GM12874 (cell line): ENCODE data around the gene TEAD3.

Experiments
- CTCF ChIP-seq: IDR thresholded peaks from 2 replicates; pipeline ENCODE4 v1.5.1; 2011; ENCODE audit warnings: low read depth, mild to moderate bottlenecking, control low read depth, low read length, moderate library complexity; ENCODE audit not compliant: insufficient read depth

TEAD3 gene

GRCh38 chr6:35508542-35508941 is 11.7 kb upstream of the TEAD3 start:
- TF ChIP-seq CTCF: no peak

- TF ChIP-seq CTCF: no peak
Measured at GRCh38 chr6:35508027-35508426, 11.1 kb upstream of the TEAD3 start.

- TF ChIP-seq CTCF: no peak
Measured at GRCh38 chr6:35507221-35507620, 10.3 kb upstream of the TEAD3 start.

- no peak for TF ChIP-seq CTCF
Measured at GRCh38 chr6:35506536-35506935, 9.7 kb upstream of the TEAD3 start.

- TF ChIP-seq CTCF: no peak
Measured at GRCh38 chr6:35505999-35506412, 9.1 kb upstream of the TEAD3 start.

- TF ChIP-seq CTCF: no peak
Measured at GRCh38 chr6:35503534-35503933, 6.7 kb upstream of the TEAD3 start.

GRCh38 chr6:35501784-35502183 is 4.9 kb upstream of the TEAD3 start:
- TF ChIP-seq CTCF: no peak

- no peak for TF ChIP-seq CTCF
Measured at GRCh38 chr6:35500782-35501181, 3.9 kb upstream of the TEAD3 start.
